ENCODE measurements around the gene CYB5R3.

The CYB5R3 gene

DNA sequence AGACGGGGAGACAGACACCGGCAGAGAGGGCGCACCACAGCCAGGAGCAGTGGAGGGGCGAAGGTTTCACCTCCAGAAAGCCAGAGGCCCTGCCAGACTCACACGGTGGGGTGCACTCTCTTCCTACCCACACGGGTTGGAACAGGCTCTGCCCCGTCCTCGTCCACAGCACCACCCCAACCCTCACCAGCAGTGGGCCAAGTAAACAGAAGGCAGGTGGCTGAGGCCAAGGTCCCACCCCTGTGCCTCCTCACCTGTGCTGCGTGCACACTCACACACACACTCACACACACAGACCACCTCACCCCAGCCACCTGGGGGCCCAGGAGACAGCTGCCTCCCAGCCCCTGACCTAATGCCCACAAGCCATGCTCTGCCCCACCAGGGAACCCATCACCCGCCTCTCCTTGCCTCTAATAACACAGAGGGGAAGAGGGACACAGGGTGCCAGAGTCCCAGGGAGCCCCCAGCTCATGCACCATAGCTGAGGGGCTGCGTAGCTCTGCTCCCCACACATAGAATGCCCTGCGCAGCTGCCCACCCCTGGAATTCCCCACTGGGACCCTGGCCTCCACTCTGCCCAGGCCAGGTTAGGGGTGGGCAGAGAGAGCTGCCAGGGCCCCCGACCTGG is 3.1 kb downstream of the CYB5R3 start:
- DNase-seq (ENCODE audit: low read depth in 1 of 2, low spot score in 1 of 2) = no peak

- DNase-seq (ENCODE audit: low read depth in 1 of 2, low spot score in 1 of 2) = no peak
Measured at GRCh38 chr22:42645341-42645937, 3.8 kb downstream of the CYB5R3 start.

DNA sequence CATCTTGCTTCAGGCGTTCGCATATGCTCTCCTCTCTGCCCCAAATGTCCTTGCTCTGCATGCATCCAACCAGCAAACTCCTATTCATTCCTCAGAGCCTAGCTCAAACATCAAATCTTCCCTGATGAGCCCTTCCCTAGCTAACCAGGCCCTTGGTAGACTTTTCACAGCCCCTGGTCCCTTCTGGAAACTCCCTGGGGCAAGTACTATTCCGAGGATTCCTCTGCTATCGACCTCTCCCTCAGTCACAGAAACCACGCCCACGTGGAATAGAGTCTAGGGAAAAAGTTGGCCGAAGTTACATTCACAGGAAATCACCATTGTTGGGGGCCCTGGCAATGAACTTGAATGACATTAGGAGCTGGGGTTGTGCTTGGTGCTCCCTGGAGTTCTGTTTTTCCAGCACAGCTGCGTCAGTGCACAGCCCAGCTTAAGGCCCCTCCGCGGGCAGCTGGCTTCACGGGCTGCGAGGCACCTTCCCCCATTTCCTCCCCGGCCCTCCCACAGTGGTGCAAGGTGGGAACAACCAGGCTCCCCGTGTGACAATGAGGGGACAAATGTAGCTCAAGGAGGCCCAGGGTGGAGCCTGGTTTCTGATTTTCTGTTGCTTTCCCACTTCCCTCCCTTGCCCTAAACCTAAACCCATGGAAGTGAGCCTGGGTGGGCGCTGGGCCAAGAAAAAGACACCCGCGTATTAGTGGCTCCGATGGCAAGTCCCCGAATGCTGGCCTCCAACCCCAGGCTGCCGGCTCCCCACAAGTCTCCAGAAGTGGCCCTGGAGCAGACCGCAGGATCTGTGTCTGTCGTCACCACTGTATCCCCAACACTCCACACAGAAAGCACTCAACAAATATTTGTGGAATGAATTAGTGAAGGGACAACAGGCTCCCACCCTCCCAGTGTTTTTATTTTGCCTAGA is 4.5 kb downstream of the CYB5R3 start:
- no peak for DNase-seq (ENCODE audit: low read depth in 1 of 2, low spot score in 1 of 2)

DNA sequence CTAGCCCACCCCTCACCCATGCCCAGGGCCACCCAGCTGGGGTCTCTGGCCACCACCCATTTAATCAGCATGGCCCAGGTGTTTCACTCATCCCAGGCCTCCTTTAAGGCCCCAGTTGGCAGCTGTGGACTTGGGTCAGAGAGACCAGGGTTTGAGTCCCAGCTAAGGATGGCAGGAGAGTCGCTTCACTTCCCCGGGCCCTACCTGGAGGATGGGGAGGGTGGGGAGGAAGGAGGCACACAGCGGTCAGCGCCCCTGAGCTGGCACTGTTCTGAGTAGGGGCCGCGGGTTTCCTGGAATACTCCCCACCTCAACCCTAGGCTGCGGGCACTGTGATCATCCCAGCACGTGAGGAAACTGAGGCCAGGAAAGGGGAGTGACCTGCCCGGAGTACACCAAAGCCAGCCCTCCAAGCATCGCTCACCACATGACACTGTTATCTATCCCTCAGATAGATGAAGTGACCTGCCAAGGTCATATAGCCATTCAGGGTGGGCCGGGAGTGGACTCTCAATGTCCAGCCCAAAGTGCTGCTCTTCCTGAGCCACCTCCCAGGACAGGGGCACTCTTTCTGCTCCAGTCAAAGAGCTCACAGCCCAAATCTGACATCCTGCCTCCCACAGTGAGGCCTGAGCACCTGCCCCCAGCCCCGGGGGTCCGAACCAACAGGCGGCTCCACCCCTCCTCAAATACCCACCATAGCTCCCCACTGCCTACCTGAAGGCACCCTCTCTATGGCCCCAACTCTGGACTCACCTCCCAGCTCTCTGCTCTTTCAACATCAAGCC is 5.4 kb downstream of the CYB5R3 start:
- DNase-seq (ENCODE audit: low read depth in 1 of 2, low spot score in 1 of 2) = no peak

- no peak for DNase-seq (ENCODE audit: low read depth in 1 of 2, low spot score in 1 of 2)
Measured at GRCh38 chr22:42642806-42643633, 6.2 kb downstream of the CYB5R3 start.

- no peak for DNase-seq (ENCODE audit: low read depth in 1 of 2, low spot score in 1 of 2)
Measured at GRCh38 chr22:42641801-42642413, 7.3 kb downstream of the CYB5R3 start.

DNA sequence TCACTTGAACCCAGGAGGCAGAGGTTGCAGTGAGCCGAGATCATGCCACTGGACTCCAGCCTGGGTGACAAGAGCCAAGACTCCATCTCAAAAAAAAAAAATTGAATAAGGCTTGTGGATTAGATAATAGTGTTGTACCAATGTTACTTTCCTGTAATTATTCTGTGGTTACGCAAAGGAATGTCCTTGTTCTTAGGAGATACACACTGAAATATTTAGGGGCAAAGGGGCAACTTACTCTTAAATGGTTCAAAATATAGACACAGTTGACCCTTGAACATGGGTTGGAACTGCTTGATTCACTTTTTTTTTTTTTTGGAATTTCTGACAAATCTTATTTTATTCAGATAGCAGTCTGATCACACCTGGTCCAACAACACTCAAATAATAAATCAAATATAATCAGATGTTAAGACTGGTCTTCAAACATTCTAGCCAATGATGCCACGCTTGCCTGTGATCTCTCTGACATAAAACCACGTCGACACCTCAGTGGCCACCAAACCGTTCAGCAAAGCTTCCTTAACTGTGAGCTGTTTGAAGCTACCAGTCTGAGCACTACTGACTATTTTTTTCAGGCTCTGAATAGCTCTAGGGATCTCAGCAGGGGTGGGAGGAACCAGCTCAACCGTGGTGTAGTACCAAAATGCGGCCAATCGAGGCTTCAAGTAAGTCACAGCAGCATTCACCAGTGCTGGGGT is 9.5 kb downstream of the CYB5R3 start:
- no peak for DNase-seq (ENCODE audit: low read depth in 1 of 2, low spot score in 1 of 2)

DNA sequence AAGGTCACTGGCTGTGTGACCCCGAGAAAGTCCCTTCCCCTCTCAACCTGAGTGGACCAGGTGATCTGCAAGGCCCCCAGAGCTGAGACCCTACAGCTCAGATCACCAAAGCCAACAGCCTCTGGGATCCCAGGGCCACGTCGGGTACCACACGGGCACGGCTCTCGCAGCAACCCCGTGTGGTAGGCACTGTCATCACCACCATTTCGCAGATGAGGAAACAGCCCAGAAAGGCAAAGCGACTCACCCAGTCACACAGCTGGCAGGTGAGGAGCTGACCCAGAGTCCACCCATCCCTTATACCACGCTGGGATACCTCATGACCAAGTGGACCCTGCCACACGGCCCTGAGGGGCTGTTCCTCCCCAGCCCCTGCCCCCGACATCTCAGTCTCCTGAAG is 11.6 kb downstream of the CYB5R3 start:
- DNase-seq (ENCODE audit: low read depth in 1 of 2, low spot score in 1 of 2) = no peak

GRCh38 chr22:42636506-42636905 is 12.7 kb downstream of the CYB5R3 start:
- DNase-seq (ENCODE audit: low read depth in 1 of 2, low spot score in 1 of 2) = no peak

GRCh38 chr22:42635531-42635930 is 13.7 kb downstream of the CYB5R3 start:
- no peak for DNase-seq (ENCODE audit: low read depth in 1 of 2, low spot score in 1 of 2)

- DNase-seq (ENCODE audit: low read depth in 1 of 2, low spot score in 1 of 2) = no peak
Measured at GRCh38 chr22:42633013-42633412, 16.2 kb downstream of the CYB5R3 start.

- DNase-seq (ENCODE audit: low read depth in 1 of 2, low spot score in 1 of 2) = no peak
Measured at GRCh38 chr22:42632096-42632495, 17.1 kb downstream of the CYB5R3 start.

DNA sequence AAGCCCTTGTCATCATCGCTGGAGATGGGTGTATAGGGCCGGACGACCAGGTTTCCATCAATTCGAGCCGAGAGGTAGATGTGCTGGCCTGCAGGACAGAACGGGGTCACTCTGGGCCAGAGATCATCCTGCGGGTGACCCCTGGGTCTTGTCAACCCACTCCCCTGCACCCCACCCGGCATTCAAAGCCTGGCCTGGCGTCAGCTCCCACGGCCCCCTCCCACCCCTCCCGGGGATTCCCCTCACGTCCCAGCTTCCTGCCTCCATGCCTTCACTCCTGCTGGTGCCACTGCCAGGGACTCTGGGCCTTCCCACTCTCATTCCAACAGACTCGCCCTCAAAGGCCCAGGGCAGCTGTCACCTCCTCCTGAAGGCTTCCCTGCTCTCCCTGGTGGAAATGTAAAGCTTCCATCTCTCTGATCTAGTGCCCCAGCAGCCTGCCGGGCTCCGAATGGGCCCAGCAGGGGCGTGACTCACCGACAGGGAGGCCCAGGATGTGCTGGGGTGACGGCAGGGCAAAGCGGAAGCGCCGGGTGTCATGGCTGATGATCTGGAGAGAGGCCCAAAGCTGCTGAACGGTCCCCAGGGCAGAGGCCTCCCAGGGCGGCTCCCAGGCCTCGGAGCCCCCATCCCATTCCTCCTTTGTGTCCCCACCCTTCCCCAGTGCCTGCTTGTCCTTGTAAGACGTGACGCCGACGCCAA is 18.1 kb downstream of the CYB5R3 start:
- DNase-seq (ENCODE audit: low read depth in 1 of 2, low spot score in 1 of 2) = no peak

DNA sequence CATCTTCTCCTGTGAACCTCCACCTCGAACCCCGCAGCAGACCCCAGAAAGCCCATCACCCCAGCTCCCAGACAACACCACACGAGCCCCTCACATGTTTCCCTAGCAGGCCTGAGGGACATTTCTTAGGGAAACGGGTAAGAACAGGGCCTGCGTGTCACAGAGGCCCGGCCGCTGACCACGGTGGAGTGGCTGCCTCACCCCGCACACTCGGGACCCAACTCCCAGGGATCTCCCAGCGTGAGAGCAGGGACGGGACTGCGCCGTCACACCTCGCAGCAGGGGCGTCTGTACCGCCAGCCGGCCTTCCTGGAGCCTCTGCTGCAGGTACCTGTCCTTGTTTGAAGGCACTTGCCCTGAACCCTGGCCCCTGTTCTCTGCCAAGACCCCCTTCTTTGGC is 19.0 kb downstream of the CYB5R3 start:
- no peak for DNase-seq (ENCODE audit: low read depth in 1 of 2, low spot score in 1 of 2)

DNA sequence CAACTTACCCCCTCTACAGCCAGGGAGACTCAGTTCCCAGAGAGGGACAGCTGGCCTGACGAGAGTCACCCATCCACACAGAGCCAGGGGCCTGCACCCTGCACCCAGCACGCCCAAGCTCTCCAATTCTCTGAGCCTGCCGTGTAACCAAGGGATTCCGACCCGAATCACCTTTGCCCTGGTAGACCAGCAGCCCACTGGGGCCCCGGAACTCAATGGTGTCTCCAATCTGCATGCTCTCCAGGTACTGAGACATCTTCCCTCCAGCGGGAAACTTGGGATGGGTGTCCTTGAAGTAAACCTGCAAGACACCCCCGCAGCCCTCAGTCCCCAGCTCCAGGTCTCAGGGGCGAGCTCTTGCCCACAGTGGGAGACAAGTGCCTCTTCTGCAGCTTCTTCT is 21.2 kb downstream of the CYB5R3 start:
- DNase-seq (ENCODE audit: low read depth in 1 of 2, low spot score in 1 of 2) = no peak

- no peak for DNase-seq (ENCODE audit: low read depth in 1 of 2, low spot score in 1 of 2)
Measured at GRCh38 chr22:42626951-42627625, 22.1 kb downstream of the CYB5R3 start.

- DNase-seq (ENCODE audit: low read depth in 1 of 2, low spot score in 1 of 2) = no peak
Measured at GRCh38 chr22:42626431-42626830, 22.8 kb downstream of the CYB5R3 start.

DNA sequence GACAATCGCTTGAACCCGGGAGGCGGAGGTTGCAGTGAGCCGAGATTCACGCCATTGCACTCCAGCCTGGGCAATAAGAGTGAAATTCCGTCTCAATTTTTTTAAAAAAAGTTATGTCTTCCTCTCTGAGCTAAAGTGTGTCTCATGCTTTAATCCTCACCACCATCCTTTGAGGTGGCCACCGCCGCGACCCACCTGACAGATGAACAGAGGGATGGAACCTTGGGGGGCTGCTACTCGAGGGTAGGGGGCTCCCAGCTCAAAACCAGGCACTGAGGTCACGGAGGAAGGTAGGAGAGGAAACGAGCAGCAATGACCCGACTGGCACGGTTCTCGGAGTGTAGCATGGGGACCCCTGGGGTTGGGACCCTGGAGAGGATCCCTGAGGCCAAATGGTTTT is 23.8 kb downstream of the CYB5R3 start:
- no peak for DNase-seq (ENCODE audit: low read depth in 1 of 2, low spot score in 1 of 2)

Measured in activated CD4-positive, alpha-beta T cell treated with anti-CD3 and anti-CD28 coated beads, Interleukin-2, amount 50 U/mL, for 24 hours (primary cell).